Measurements from ENCODE around the gene CFDP1.

CFDP1 gene

DNA sequence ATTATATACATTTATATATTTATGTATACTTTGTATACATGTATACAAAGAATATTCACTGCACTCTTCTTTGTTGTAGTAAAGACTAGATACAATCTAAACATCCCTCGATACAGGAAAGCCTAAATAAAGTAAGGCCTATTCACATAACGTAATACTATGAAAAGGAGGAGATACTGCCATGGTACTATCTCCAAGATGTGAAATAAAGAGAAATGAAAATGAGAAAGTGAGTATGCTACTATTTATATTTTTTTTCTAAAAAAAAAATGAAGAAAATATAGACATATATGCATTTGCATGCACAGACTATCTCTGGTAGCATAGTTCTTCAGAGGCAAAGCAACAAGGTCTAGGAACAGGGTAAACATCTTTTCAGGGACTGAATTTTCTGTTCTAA lies 19.4 kb downstream of the CFDP1 start:
- no peak for DNase-seq (ENCODE audit: low spot score)

DNA sequence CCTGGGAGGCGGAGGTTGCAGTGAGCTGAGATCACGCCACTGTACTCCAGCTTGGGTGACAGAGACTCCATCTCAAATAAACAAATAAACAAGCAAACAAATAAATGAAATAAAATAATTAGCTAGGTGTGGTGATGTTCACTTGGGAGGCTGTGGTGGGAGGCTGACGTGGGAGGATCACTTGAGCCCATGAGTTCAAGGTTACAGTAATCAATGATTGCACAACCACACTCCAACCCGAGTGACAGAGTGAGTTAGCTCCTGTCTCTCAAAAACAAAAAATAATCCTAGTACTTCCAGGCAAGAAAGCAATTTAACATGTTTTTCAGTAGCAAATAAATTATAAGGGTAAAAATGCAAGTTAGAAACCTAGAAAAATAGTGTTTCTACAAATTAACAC lies 26.4 kb downstream of the CFDP1 start:
- DNase-seq (ENCODE audit: low spot score) = no peak

DNA sequence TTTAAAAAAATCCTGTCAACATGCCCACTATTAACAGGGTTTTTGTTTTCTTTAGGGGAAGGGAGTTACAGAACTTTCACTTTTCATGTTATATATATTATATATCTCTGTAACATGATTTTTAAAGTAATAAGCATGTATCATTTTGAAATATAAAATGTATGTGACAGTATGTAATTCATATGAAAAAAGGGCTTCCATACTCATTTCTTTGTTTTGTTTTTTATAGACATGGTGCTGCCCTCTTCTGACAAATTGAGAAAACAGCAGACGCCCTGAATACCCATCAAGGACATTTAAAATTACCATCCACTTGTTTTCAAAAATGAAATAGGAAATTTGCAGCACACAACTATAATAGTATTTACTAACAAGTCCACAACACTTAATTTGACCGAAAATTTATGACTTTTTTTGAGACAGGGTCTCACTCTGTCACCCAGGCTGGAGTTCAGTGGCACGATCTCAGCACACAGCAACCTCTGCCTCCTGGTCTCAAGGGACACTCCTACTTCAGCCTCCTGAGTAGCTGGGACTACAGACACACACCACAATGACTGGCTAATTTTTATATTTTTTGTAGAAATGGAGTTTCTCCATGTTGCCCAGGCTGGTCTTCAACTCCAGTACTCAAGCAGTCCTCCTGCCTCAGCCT lies 30.4 kb downstream of the CFDP1 start:
- DNase-seq (ENCODE audit: low spot score) = peak; percentile 28

DNA sequence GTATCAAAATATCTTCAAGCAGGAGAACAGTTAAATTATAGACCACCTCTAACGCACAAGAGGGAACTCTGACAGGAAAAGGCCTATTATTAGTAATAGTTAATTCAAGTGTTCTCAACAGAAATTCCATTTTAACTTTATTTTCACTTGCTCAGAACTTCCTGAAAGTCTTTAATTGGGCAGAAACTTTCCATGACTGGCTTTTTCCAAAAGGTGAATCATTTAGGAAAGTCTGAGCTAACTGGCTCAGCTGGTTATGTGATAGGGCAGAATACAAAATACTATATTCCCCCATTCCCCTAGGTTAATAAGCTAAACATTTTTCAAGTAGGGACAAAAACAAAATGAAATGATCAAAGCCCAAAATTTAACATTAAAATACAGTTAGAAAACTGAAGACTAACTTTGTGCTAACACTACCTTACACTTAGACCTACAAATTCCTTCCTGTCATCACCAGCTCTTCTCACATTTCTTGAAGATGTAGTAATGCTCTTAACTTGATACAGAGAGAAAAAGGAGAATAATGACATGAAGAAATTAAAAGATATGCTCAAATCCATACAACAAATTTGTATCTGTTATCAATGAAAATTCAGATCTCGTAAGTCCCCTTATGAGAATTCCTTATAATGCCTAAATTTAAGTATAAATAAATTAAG lies 31.0 kb downstream of the CFDP1 start:
- DNase-seq (ENCODE audit: low spot score) = no peak

DNA sequence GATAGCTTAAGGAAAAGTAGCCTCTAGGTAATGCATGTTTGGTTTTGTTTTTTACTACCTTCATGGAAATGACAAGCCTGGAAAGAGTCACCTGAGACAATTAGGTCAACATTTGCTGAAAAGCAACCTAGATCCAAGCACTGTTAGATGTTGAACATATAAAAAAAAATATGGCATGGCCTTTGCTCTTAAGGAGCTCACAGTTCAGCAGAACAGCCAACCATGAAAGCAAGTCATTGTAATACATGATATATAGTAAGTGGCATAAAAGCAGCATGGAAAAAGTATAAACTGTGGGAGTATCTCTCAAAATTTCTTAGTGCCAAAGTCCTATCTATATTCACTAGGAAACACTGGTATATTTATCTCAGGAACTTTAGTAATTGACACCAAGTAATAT lies 31.6 kb downstream of the CFDP1 start:
- DNase-seq (ENCODE audit: low spot score) = no peak

DNA sequence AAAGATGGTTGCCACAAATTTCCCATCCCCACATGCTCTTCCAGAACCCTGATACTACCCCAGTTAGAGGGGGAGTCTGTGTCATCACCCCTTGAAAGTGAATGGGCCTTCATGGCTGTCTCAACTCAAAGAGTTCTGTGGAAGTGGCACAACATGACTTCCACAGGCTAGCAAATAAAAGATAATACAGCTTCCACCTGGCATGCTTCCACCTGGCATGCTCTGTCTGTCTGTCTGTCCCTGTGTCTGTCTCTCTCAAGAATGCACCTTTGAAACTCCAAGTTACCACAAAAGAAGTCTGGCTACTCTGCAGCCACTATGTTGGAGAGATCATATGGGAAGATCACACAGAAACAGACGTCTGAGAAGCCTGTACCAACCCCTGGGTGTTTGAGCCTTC lies 35.0 kb downstream of the CFDP1 start:
- DNase-seq (ENCODE audit: low spot score) = no peak

DNA sequence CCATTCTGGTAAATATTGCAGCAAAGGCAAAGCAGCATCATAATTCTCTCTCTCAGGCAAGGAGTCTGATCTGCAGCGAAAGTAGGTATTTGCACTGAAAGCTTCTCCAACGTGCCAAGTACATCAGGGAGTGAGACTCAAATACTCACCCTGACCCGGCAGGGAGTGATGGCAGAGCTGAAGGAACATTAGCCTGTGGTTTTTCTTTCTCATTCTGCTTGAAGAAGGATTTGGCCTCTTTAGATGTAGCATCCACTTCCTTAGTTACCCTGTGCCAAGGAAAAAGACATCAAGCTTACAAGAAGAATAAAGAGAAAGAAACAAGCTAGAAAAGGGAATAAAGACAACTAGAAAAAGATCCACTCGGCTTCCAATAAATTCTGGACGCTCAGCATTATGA lies 38.4 kb downstream of the CFDP1 start:
- no peak for DNase-seq (ENCODE audit: low spot score)

DNA sequence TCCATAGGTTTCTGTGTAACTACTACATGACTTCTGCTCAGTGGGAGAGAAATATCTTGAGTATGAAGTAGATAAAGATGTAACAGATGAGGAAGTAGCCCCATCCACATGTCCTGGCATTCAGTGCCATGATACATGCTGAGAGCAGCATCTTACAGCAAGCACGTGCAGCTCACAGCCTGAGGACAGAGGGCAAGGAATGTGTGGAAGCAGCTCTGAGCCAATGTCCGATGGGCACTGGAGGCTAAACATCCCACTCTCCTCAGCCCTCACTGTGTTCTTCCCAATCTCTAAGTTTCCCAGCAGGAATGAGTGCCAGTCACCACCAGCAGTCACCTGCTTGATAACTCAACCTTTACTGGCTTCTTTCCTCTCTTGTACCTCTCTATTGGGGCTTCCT lies 40.4 kb downstream of the CFDP1 start:
- DNase-seq (ENCODE audit: low spot score) = no peak

DNA sequence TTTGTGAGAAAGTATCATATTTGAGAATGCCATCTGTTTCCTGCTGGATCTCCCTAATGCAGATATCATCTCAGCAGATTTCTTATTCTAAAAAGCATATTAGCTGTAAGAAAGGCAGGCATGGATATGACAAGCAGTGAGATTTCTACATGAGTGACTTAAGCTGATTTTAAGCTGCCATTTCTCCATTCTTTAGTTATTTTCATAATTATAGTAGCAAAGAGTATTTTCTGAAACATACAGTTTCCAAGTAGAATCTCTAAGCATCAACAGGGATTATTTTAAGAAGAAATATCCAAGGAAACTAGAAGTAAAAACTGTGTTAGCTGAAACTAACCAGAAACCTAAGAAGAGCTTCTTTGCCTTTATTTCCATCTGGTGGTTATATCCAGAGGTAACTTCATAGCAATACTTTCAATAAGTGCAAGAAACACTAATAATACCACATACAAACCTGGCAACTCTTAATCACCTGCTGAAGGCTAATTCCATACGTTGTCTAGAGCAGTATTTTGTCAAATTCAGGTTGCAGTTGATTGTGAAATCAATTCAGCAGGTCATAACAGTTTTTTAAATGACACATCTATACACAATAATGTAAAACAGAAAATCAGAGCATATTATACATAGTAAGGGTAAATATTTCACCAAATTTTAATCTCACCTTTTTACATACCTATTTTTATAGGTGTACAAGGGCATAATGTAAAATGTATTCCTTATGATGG lies 42.2 kb downstream of the CFDP1 start:
- no peak for DNase-seq (ENCODE audit: low spot score)

DNA sequence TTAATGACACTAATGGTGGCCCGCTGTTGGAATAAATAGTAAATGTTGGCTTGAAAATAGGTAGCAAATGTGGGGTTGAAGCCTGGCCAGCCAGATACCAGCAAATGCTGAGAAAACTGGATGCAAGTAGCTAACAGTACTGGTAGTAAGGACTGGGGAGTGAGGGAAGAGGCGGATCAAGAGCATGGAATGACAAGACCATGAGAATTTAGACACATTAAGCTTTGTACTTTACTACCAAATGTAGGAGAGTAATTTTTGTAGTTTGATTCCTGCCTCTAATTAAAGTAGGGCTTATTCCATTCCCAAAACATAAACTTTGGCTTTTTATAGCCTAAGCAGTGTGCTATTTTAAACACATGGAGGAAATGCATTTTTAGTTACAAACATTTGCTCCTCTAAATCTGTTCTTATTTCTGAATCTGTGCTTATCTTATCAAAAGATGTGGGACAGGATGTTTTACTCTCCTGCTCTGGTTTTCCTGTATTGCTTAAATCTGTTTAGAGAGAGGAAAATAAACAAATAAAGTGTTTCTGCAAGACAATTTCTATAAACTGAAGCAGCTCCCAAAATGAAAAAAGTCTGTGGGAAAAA lies 44.1 kb downstream of the CFDP1 start:
- DNase-seq (ENCODE audit: low spot score) = no peak

DNA sequence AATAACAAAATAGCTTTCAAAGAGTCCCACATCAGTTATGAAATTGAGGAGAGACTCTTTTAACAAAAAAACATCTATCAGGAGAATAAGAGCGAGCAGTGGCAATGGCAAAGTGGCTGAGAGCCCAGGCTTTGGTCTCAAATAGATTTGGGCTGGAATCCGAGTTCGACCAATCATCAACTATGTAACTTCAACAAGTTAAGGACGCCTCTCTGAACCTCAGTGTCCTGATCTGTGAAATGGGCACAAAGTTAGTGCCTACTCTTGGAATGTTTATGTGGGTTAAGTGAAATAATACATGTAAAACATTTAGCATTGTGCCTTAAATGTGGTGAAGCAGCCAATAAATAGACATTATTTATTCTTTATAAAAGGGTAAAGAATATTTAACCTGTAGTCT lies 45.4 kb downstream of the CFDP1 start:
- DNase-seq (ENCODE audit: low spot score) = no peak

DNA sequence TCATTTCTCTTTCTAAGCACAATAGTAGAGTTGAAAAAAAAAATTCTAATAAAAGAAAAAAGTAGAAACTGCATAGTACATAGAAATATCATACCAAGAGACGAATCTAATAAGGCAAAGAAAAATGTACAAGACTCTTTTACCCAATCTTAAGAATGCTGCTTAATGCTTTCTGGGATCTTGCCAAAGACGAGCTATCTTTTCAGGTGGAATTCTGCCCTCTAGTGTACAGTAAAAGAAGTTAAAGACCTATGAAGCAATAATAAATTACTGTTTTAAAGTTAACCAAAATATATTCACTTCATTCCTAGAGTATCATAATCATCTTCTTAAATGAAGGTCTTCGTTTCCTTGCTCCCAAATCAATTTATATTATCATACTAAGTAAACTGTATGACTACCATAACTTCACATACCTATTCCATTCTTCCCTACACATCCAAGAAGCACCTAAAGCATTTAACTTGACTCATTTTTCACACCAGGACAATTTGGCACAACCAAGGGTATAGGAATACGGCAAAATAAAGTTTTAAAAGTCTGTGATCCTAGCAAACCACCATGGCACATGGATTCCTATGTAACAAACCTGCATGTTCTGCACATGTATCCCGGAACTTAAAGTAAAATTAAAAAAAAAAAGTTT lies 47.7 kb downstream of the CFDP1 start:
- DNase-seq (ENCODE audit: low spot score) = peak; percentile 65

DNA sequence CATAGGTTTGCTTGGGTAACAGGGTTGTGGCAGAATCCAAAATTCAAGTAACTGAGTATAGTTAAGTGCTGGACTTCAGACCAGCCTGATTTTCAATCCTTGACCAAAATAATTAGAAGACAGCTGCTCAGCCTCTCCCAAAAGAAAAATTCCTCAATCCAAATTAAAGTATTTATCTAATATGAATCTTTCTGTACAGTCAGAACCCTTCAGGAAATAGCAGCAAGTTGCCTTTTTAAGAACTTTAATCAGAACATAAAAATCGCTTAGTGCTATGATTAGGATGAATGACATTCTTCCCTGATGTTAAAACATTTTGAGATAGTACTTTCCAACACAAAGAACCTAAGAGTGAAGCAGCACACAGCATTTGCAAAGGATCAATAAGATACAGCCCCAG lies 50.2 kb downstream of the CFDP1 start:
- no peak for DNase-seq (ENCODE audit: low spot score)

DNA sequence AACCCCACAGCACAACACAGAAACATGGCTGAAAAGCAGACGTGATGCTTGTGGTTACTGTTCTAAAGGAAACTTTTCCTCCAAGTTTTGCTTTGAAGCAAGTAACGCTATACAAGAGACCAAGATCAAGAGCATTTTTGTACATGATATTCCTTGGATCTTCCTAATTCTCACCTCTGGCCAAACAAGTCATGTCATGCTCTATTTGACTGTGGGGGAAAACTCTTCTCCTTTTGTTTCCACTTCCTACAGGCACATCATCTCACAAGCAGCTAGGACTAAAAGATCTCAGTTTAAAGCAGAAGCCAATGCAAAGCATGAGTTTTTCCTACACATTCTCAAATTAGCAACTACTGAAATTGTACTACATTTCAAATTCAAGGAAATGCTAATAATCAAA lies 50.7 kb downstream of the CFDP1 start:
- DNase-seq (ENCODE audit: low spot score) = no peak

DNA sequence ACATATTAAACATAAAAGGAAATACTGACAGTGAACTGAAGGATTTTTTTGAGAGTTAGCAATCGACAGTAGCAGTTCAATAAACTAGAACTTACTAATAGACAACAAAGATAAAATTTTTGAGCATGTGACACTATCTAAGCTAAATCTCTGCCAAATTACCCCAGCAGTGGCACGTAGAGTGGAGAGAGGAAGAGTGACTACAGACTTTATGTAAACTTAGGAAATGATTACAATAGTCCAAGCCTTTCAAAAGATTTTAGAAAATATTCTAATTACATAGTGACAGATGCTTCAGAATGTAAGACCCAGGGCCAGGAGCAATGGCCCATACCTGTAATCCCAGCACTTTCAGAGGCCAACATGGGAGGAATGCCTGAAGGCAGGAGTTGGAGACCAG lies 52.4 kb downstream of the CFDP1 start:
- no peak for DNase-seq (ENCODE audit: low spot score)

DNA sequence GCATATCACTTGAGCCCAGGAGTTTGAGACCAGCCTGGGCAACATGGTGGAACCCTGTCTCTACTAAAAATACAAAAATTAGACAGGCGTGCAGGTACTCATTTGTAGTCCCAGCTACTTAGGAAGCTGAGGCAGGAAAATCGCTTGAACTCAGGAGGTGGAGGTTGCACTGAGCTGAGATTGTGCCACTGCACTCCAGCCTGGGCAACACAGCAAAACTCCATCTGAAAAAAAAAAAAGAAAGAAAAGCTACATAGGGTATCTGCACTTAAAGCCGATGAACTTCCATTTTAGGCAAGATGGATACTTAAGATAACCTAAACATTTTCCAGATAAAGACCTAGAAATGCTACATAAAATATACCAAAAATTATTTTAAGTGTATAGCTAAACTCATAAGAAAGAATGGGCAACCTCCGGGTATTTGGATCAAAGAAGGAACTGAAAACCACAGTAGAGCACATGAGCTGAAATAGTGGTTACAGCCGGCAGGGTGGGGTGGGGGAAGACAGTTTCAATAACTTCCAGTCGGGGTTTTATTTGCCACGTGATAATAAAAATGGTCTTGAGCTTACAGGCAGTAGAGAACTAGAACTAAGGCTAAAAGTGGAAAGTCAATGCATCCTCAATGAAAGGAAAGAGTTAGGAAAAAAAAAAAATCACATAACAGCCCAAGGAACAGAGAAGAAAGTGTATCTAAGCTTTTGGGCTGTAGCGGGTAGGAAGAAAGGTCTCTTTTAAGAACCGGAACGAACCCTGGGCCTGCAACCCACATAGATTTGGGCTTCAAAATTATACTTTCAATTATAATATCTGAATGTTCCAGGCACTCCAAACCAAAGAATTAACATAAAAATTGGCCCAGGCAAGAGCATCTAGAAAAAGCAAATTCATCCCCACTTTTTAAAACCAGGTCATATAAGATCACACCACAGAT lies 53.1 kb downstream of the CFDP1 start:
- DNase-seq (ENCODE audit: low spot score) = no peak

DNA sequence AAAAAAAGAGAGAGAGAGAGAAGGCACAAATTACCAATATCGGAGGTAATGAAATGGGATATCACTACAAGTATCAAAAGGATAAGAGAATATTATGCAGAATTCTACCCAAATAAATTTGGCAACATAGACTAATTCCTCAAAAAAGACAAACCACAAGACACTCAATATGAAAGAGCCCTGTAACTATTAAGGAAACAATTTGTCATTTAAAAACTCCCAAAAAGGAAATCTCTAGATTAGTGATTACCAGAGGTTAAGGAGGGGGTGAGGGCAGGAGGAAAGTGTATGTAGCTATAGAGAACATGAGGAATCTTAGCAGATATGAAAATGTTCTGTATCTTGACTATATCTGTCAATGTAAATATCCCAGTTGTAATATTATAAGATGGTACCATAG lies 54.0 kb downstream of the CFDP1 start:
- no peak for DNase-seq (ENCODE audit: low spot score)

DNA sequence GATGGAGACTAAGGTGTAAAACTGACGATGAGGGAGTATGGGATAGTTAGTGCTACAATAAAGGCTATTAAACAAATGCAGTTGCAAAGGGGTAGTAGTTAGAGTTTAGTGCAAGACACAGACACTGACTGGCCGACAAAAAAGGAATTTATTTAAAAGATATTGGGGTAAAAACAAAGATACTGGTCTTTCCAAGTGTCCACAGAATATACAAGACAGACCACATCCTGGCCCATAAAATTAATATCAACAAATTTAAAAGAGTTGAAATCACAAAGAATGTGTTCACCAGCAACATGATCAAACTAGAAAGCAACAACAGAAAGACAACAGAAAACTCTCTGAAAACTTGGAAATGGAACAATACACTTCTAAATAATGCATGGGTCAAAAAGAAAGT lies 54.7 kb downstream of the CFDP1 start:
- no peak for DNase-seq (ENCODE audit: low spot score)

DNA sequence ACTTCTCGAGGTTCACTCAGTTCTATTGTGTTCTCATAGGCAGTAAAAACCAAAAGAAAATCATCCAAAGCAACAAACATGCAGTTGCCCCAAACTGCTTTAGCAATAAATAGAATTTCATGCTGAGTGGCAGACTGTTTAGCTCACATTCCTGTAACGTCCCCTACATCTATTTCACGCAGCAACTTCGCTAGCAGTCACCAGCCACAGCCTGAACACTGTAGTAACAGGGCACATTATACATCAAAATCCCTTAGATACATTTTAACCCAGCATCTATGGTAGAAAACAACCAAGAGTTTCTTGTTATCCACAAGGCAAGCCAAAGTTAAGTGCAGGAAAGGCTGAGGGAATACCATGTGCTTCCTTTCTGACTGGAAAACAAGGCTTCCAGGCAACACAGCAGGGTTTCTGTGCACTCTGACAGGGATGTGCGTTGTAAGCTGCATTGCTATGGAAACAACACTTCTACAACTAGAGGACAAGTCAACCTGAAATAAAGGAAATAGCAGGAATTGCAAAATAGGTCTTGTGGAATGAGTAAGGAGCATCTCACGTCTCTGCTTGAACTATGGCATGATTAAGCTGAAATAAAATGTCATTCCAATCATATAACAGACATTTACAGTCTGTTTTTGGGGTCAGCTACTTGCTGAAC lies 55.4 kb downstream of the CFDP1 start:
- DNase-seq (ENCODE audit: low spot score) = no peak

DNA sequence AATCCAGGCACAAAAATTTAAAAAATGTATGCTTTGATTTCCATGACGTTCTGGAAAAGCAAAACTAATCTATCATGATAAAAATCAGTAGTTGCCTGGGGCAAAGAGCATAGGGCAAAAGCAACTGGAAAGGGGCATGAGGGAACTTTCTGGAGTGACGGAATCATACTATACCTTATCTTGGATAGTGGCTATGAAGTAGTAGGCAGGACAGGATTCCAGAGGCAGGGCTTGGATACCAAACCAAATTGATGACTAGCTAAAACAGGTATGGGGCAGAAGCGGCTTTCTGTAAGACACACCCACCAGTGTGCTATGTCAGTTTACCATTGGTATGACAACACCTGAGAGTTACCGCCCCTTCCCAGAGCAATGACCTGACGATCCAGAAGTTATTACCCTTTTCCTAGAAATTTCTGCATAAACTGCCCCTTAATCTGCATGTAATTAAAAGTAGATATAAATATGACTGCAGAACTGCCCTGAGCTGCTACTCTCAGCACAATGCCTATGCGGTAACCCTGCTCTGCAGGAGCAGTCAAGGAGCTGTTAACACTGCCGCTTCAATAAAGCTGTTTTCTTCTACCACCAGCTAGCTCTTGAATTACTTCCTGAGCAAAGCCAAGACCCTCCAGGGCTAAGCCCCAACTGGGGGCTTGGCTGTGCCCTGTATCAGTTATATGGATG lies 56.7 kb downstream of the CFDP1 start:
- no peak for DNase-seq (ENCODE audit: low spot score)

Measured in SK-N-DZ (cell line).